Hepatocyte (in vitro differentiated cells): ENCODE measurements around the gene RPL22. TPM values are rescaled to one million over a fixed set of nuclear protein-coding genes. Genes with fewer than 3 reads are reported as not detected.

Experiments used
- DNase-seq: peaks from one replicate; pipeline ENCODE4 v3.0.0-alpha.2; 2016; ENCODE audit warnings: low spot score
- H2AFZ ChIP-seq: fragments of 200-600 bp; sonication (generic); 2 replicates; pipeline ENCODE4 v1.6.0; 2016; ENCODE audit warnings: antibody characterized with exemption, mild to moderate bottlenecking
- H3K27ac ChIP-seq: fragments of 200-600 bp; sonication (generic); 2 replicates; pipeline ENCODE4 v1.5.1; 2016; ENCODE audit warnings: mild to moderate bottlenecking
- H3K27me3 ChIP-seq: fragments of 200-600 bp; sonication (generic); 2 replicates; pipeline ENCODE4 v1.6.1; 2016
- H3K36me3 ChIP-seq: fragments of 200-600 bp; sonication (generic); replicated peaks from 2 replicates; pipeline ENCODE4 v1.5.1; 2016; ENCODE audit warnings: low read depth; ENCODE audit not compliant: insufficient read depth
- H3K4me1 ChIP-seq: fragments of 200-600 bp; sonication (generic); 2 replicates; pipeline ENCODE4 v1.5.1; 2016; ENCODE audit warnings: mild to moderate bottlenecking, moderate library complexity; ENCODE audit not compliant: insufficient read depth
- H3K4me2 ChIP-seq: fragments of 200-600 bp; sonication (generic); 2 replicates; pipeline ENCODE4 v1.6.0; 2016
- H3K4me3 ChIP-seq: fragments of 200-600 bp; sonication (generic); 2 replicates; pipeline ENCODE4 v1.5.1; 2016; ENCODE audit warnings: mild to moderate bottlenecking
- H3K79me2 ChIP-seq: fragments of 200-600 bp; sonication (generic); 2 replicates; pipeline ENCODE4 v1.6.0; 2017; ENCODE audit warnings: mild to moderate bottlenecking
- H3K9me2 ChIP-seq: fragments of 200-600 bp; sonication (generic); replicated peaks from 2 replicates; pipeline ENCODE4 v1.6.0; 2017; ENCODE audit warnings: mild to moderate bottlenecking; ENCODE audit not compliant: insufficient read depth
- H3K9me3 ChIP-seq: fragments of 200-600 bp; sonication (generic); 2 replicates; pipeline ENCODE4 v1.5.1; 2016; ENCODE audit warnings: low read depth, mild to moderate bottlenecking
- H4K20me1 ChIP-seq: fragments of 200-600 bp; sonication (generic); 2 replicates; pipeline ENCODE4 v1.6.0; 2016; ENCODE audit warnings: mild to moderate bottlenecking; ENCODE audit not compliant: insufficient read depth, poor library complexity, severe bottlenecking
- EZH2 ChIP-seq: fragments of 200-600 bp; sonication (generic); IDR thresholded peaks from 2 replicates; pipeline ENCODE4 v1.6.1; 2016; ENCODE audit warnings: antibody characterized with exemption, mild to moderate bottlenecking, borderline replicate concordance
- EZH2phosphoT487 ChIP-seq: fragments of 200-600 bp; sonication (generic); IDR thresholded peaks from one replicate; pipeline ENCODE4 v1.6.1; 2018; ENCODE audit warnings: antibody characterized with exemption, mild to moderate bottlenecking, low read depth, moderate library complexity; ENCODE audit not compliant: unreplicated experiment, severe bottlenecking
- WGBS: methylation state at CpG from one replicate; pipeline ENCODE4 v1.1.6; 2016; ENCODE audit warnings: low lambda C conversion rate; ENCODE audit errors: missing lambda C conversion rate; 5-methylcytosine and 5-hydroxymethylcytosine counted together
- polyA plus RNA-seq: library from polyadenylated mRNA; unstranded; fragments of >200 nt; fragmentation: Nextera tagmentation; extraction: Ambion mirVana; gene quantifications from 2 replicates; pipeline ENCODE4 v1.2.1, GENCODE V29; 2016
- total RNA-seq: library from RNA; depleted of rRNA; stranded (reverse); fragments of >200 nt; gene quantifications from 2 replicates; pipeline ENCODE4 v1.2.3, GENCODE V29; 2014
- TF ChIP-seq, protein P1 (sequence below): fragments of 200-600 bp; sonication (generic); IDR thresholded peaks from 2 replicates; pipeline ENCODE4 v1.5.1; 2016; ENCODE audit warnings: antibody characterized with exemption, mild to moderate bottlenecking; ENCODE audit not compliant: poor library complexity

RPL22 gene
- total and polyA plus RNA-seq, 2 experiments from 2014 or later, result 103 to 168 TPM

DNA sequence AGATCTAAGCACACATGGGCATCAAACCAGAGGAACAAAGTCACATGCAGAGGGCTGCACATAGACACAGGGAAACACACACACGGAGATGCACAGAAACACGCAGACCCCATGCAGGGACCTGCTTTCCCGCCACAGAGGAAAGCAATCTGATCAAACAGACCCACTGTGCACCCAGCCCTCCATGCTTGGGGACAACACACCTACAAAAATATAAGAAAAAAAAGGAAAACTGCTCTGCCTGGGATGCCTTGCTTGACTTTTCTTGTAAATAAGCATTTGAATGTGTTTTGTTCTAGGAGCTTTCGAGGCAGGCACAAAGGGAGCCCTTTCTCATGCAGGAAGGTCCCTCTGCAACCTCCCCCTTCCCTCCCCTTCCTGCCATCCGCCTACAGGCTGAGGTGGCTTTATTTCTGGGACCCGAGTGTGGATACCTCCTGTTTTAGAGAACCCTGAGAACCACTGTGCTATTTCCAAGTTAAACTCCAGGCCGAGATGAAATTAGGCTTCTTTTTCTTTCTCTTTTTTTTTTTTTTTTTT lies 39.9 kb upstream of the RPL22 start:
- Histone ChIP-seq H3K27me3 (peaks cover 53% of the 10 kb centered on the region), H4K20me1 (no peaks in the 10 kb centered on the region), H3K4me3 (no peak overlapping the region), H3K36me3 (no peaks in the 10 kb centered on the region), H2AFZ (no peak overlapping the region), H3K27ac (no peak overlapping the region), H3K9me2 (no peaks in the 10 kb centered on the region), H3K4me1 (peaks cover 23% of the 10 kb centered on the region), H3K4me2 (no peak overlapping the region), H3K9me3 (no peaks in the 10 kb centered on the region), H3K79me2 (peaks cover 11% of the 10 kb centered on the region)
- no peak for TF ChIP-seq EZH2
- TF ChIP-seq EZH2phosphoT487, result no peak
- TF ChIP-seq, protein P1, sequence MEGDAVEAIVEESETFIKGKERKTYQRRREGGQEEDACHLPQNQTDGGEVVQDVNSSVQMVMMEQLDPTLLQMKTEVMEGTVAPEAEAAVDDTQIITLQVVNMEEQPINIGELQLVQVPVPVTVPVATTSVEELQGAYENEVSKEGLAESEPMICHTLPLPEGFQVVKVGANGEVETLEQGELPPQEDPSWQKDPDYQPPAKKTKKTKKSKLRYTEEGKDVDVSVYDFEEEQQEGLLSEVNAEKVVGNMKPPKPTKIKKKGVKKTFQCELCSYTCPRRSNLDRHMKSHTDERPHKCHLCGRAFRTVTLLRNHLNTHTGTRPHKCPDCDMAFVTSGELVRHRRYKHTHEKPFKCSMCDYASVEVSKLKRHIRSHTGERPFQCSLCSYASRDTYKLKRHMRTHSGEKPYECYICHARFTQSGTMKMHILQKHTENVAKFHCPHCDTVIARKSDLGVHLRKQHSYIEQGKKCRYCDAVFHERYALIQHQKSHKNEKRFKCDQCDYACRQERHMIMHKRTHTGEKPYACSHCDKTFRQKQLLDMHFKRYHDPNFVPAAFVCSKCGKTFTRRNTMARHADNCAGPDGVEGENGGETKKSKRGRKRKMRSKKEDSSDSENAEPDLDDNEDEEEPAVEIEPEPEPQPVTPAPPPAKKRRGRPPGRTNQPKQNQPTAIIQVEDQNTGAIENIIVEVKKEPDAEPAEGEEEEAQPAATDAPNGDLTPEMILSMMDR, result no peak
- no peak for DNase-seq
- WGBS, result 44% methylated on average over 7 of the region's 7 CpGs

- Histone ChIP-seq H3K4me1 (peaks cover 24% of the 10 kb centered on the region), H3K9me2 (no peaks in the 10 kb centered on the region), H3K27me3 (peaks cover 31% of the 10 kb centered on the region), H3K4me3 (no peak overlapping the region), H3K36me3 (no peaks in the 10 kb centered on the region), H3K9me3 (no peaks in the 10 kb centered on the region), H3K4me2 (no peak overlapping the region), H4K20me1 (no peaks in the 10 kb centered on the region), H3K79me2 (peaks cover 24% of the 10 kb centered on the region), H3K27ac (no peak overlapping the region), H2AFZ (no peak overlapping the region)
- TF ChIP-seq EZH2phosphoT487 (no peak), EZH2 (no peak)
- TF ChIP-seq, protein P1, result no peak
- no peak for DNase-seq
- 100% methylated on average over 4 of the region's 4 CpGs for WGBS
These were observed 37.7 kb upstream of the RPL22 start for GRCh38 chr1:6237093-6237492.

DNA sequence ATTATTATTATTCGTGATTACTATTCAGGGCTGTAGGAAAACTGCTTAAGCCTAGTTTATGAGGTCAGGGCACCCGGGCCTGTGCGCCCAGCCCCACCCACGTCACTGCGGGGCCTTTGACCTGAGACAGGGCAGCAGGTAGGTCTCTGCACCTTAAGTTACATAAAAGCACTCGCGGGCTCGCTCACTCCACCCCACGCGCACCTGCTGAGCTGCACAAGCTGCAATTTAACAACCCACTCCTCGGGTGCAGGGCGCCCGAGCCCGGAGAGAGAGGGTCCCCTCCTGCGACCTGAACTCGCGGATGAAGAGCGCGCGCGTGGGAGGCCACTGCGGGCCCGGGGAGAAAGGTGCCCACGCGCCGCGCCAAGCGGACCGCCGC lies 35.9 kb upstream of the RPL22 start:
- H3K27me3 ChIP-seq, result peaks cover 13% of the 10 kb centered on the region
- peak overlapping the region; percentile 94 for H3K4me2 ChIP-seq
- TF ChIP-seq EZH2, result no peak
- no peak for TF ChIP-seq EZH2phosphoT487
- TF ChIP-seq, protein P1, result no peak
- no peaks in the 10 kb centered on the region for H3K9me2 ChIP-seq
- H3K27ac ChIP-seq, result peak overlapping the region; percentile 55
- peak overlapping the region; percentile 33 for H2AFZ ChIP-seq
- 0% methylated on average over 26 of the region's 30 CpGs for WGBS
- H3K9me3 ChIP-seq, result no peaks in the 10 kb centered on the region
- peaks cover 32% of the 10 kb centered on the region for H3K79me2 ChIP-seq
- H3K4me1 ChIP-seq, result peaks cover 15% of the 10 kb centered on the region
- H3K36me3 ChIP-seq, result no peaks in the 10 kb centered on the region
- no peaks in the 10 kb centered on the region for H4K20me1 ChIP-seq
- DNase-seq, result peak; percentile 37
- H3K4me3 ChIP-seq, result peak overlapping the region; percentile 81
